GM12892 (cell line): Measurements from ENCODE around the gene RASSF5.

ENCODE experiments used
- POLR2A ChIP-seq: IDR thresholded peaks from 2 replicates; pipeline ENCODE4 v1.6.1; 2011; ENCODE audit warnings: low read depth, low read length, control low read depth
- TAF1 ChIP-seq: IDR thresholded peaks from 2 replicates; pipeline ENCODE4 v1.6.1; 2011; ENCODE audit warnings: low read depth, mild to moderate bottlenecking, control low read depth, low read length, borderline replicate concordance

DNA sequence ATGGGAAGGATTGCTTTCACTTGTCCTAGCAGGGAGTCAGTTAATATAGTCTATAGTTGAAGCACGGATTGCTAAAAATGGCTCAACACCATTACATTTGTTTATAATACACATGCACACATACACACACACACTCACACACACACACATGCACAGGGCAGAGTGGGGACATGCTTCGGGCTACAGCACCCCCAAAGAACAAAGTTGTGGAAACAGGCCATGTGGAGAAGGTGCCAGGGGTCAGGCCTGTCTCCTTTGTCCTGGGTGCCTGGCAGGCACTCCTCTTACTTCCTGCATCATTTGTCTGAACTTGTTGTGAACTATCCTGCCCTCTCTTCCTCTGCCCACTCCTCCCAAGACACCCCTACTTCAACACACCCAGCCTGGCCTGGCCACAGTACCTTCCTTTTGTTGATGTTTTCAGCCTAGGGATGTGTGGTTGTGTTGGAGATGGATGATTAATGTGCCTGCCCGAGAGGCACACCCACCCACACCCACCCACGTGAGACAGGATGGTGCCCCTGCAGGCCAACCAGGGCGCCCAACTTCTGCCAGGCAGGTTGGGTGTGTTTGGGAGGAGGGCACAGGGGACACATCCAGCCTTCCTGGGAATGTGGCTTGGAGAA is 17.5 kb downstream of the RASSF5 start:
- no peak for TF ChIP-seq POLR2A
- no peak for TF ChIP-seq TAF1
